SH-SY5Y (cell line): Measurements from ENCODE around the gene RPA1.

ENCODE experiments used
- GATA2 ChIP-seq: IDR thresholded peaks from 2 replicates; pipeline ENCODE4 v1.6.1; 2011; ENCODE audit warnings: mild to moderate bottlenecking, low read depth, low read length
- GATA3 ChIP-seq: IDR thresholded peaks from 2 replicates; pipeline ENCODE4 v1.6.1; 2011; ENCODE audit warnings: low read depth, mild to moderate bottlenecking, low read length, moderate library complexity

Gene RPA1

GRCh38 chr17:1931844-1932579 lies 102.2 kb downstream of the RPA1 start:
- no peak for TF ChIP-seq GATA3
- TF ChIP-seq GATA2, result no peak

GRCh38 chr17:1933875-1934715 lies 104.3 kb downstream of the RPA1 start:
- no peak for TF ChIP-seq GATA3
- no peak for TF ChIP-seq GATA2

DNA sequence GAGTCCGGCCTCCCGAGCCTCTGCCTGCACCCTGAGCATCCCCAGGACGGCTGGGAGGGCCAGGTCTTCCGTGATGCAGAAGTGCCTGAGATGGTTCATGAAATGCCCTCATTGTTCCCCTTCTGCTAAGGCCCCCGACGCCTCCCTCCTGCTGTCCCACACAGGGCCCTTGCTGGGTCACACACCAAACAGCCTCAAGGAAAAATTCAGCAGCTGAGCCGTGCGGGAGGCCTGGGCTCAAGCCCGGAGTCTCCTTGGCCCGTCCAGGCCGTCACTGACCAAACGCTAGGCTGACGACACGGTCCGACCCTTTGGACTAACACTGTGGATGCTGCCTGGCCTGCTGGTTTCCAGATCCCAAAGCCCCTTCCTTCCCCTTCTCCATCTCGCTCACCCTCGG lies 105.1 kb downstream of the RPA1 start:
- TF ChIP-seq GATA2 (no peak), GATA3 (no peak)

GRCh38 chr17:1936766-1937165 lies 107.0 kb downstream of the RPA1 start:
- TF ChIP-seq GATA2 (no peak), GATA3 (no peak)

GRCh38 chr17:1937461-1937860 lies 107.7 kb downstream of the RPA1 start:
- TF ChIP-seq GATA3 (no peak), GATA2 (no peak)

DNA sequence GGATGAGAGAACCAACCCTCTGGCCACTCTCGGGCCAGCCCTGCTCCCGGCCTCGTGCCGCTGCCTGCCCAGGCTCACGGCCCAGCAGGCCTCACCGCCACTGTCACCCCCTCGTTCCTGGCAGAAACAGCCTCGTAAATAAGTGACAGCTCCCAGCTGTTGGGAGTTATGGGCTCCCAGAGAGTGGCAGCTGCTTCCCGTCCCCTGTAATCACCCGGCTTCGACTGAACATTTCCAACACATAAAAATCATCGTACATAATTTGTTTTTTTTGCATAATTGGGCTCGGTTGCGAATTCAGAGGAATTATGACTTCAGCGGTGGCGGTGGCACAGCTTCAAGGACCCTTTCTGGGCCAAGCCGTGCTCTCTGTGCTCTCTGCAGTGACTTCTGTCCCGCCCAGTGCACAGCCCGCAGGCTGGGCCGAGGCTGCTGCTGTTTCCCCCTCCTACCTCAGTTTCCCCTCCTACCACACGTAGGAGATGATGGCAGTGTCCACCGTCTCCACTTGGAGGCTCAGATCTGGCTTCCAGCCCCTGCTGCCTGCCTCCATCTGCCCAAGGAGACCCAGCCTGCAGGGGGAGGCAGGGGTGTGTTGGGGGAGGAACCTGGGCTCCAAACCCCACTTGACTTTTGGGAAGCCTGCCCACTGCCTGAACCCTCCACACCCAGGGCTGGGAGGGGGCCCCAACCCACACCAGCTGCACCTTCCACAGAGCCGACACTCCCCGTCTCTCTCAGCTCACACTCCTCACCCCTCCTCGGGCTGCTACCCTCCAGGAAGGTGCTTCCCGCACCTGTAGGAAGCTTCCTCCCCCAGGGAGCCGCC lies 110.4 kb downstream of the RPA1 start:
- no peak for TF ChIP-seq GATA3
- no peak for TF ChIP-seq GATA2

DNA sequence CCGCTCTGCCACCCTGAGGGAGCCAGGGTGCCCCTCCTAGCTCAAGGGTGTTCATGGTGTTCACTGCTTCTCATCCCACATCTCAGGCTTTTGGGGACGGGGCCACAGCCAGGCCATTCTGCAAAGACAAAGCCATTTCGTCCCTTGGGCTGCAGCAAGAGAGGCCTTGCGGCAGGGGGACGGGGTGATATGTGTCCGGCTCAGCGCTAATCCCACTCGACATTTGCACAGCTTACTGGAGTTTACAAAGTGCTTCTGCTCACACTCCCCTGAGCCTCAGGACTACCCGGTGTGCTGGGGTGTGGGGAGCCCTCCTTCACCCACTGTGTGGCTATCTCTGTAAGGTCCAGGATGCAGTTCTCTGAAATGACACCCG lies 111.0 kb downstream of the RPA1 start:
- TF ChIP-seq GATA2, result no peak
- no peak for TF ChIP-seq GATA3

DNA sequence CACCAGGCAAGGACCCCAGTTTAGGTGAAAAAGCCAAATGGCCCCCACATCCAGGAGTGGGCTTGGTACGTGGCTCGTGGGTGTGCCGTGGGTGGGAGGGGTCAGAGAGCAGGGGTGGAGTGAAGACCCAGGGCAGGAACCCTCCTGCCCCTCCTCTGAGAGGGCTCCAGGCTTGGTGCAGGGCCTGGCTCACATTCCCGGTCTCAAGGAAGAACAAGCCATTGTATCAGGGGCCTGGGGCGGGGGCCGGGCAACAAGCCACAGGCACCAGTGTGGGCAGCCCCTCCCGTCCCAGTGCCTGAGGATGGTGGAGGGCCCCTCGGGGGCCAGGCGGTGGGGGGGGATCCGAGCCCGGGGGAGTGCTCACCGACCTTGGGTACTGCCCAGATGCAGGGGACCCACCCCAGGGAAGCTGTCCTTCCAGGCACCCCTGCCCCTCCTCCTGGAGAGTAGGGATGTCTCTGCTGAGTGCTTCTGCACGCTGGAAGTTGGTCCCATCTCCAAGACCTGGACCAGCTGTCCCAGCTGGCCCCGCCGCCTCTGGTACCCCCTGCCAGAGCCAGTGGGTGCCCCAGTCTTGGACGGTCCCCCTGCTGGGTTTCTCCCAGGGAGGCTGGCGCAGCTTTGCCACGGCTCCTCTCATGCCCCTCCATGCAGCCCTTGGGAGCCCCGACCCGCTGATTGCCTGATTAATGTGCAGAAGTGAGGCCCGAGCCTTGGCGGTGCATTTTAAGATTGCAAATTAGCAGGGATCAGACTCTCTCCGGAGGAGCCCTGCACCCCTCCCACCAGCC lies 111.7 kb downstream of the RPA1 start:
- no peak for TF ChIP-seq GATA3
- no peak for TF ChIP-seq GATA2

DNA sequence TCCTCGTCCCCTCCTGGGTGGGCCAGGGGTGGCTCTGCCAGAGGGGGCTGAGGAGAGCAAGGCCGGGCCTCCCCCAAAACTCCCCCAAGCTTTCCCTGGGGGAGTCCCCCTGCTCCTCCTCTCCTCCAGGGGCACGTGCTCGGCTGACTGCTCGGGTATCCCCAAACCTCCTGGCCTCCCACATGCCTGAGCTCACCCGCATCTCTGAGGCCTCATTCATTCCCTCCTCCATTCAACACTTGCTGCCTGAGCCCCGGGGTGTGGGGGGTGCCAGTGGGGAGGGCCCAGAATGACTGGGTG lies 112.2 kb downstream of the RPA1 start:
- TF ChIP-seq GATA2 (no peak), GATA3 (no peak)

DNA sequence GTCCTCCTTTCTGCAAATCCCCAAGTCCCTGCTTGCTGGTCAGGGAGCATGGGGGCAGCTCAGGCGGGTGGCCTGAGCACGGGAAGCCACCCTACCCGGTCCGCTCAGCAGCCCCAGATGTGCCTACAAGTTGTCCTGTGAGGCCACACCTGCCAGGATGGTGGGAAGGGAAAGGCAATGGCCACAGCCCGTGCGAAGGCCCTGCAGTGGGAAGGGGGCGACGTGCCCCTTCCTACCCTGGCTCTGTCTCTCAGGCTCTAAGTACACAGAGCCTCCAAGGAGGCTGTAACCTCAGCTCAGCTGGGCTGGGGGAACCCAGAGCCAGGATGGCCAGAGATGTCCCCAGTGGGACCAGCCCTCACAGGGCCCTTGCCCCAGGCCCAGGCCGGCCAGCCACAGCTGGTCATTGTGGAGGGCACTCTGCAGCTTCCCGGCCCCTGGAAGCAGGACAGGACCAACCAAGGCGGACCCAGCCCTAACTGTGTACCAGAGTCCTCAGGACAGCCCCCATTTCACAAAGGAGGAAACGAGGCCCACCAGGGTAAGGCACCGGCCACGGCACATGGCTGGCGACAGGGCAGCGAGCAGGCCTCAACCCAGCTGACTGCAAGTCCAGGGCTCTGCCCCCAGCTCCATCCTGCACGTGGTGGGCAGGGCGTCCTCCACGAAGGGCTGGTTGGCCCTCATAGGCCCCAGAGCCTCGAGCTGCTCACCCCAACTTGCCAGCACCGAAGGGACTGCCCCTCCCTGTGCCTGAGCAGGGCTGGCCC lies 113.0 kb downstream of the RPA1 start:
- TF ChIP-seq GATA3 (no peak), GATA2 (no peak)

DNA sequence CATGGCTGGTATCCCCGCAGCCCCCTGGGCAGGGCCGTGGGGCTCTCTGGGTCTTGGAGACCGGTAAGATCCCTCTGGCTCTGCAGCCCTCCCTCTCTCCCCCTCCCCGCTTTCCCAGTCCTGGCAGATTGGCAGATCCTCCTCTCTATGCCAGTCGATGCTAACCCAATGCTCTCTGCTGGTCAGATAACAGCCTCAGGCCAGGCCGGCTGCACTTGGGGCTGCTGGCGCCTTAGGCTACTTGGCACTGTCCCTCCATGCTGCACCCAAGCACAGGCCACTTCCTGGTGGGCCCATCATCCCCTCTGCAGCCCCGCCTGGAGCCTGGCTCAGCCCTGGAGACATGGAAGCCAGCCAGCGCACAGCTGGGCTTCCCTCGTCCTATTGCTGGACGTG lies 113.6 kb downstream of the RPA1 start:
- TF ChIP-seq GATA2 (no peak), GATA3 (no peak)

DNA sequence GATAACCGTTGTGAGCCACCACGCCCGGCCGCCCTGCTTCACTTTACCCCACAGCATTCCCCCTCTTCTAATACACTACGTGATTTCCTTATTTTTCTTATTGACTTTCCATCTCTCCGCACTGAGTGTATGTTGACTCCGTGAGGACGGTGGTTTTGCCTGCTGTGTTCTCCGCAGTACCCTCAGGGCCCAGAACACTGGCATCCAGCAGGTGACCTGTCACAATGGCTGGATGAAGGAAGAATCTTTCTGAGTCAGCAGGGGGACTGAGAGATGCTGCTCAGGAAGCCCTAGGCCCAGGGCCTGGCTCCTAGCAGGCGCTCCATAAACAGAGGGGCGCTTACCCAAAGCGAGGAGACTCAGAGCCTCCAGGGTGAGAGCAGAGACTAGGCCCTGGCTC lies 115.8 kb downstream of the RPA1 start:
- TF ChIP-seq GATA3 (no peak), GATA2 (no peak)
